CD14-positive monocyte (primary cell): ENCODE results near the gene DYRK1A. TPM values are rescaled to one million over a fixed set of nuclear protein-coding genes. Genes with fewer than 3 reads are reported as not detected.

Experiments used
- DNase-seq, 3 donors: peaks; one replicate each; pipeline ENCODE4 v3.0.0-alpha.2; 2011 to 2022
- H2AFZ ChIP-seq: 2 replicates; pipeline ENCODE4 v1.6.0; 2012; ENCODE audit warnings: mild to moderate bottlenecking, low read depth, low read length, inconsistent platforms; ENCODE audit not compliant: insufficient read depth, poor library complexity, severe bottlenecking
- H3K27ac ChIP-seq, 2 donors: 1 replicate in 1 of 2; 2 replicates in 1 of 2; pipeline ENCODE4 v1.5.1; 2012 to 2013; ENCODE audit warnings: low read length in 2 of 2, control low read depth in 1 of 2, inconsistent platforms in 1 of 2, low read depth in 1 of 2, mild to moderate bottlenecking in 1 of 2
- H3K27me3 ChIP-seq, 2 donors: one replicate each; pipeline versions ENCODE4 v1.6.0 to v1.6.1; 2011 to 2013; ENCODE audit warnings: low read length in 2 of 2; ENCODE audit not compliant: control insufficient read depth in 2 of 2, insufficient read depth in 2 of 2
- H3K36me3 ChIP-seq, 2 donors: replicated peaks in 1 of 2; 1 replicate in 1 of 2; 2 replicates in 1 of 2; pipeline versions ENCODE4 v1.5.1 to v1.6.1; 2012 to 2013; ENCODE audit warnings: low read length in 2 of 2, control low read depth in 1 of 2, inconsistent platforms in 1 of 2, mild to moderate bottlenecking in 1 of 2; ENCODE audit not compliant: insufficient read depth in 2 of 2, control insufficient read depth in 1 of 2
- H3K4me1 ChIP-seq, 2 donors: 1 replicate in 1 of 2; 2 replicates in 1 of 2; pipeline versions ENCODE4 v1.5.1 to v1.6.1; 2012 to 2013; ENCODE audit warnings: low read length in 2 of 2, control low read depth in 1 of 2, inconsistent platforms in 1 of 2, mild to moderate bottlenecking in 1 of 2, moderate library complexity in 1 of 2; ENCODE audit not compliant: insufficient read depth in 2 of 2, control insufficient read depth in 1 of 2
- H3K4me2 ChIP-seq: replicated peaks from 2 replicates; pipeline ENCODE3; 2012; ENCODE audit warnings: low read length, moderate library complexity, mild to moderate bottlenecking; ENCODE audit not compliant: poor library complexity, severe bottlenecking; ENCODE audit errors: extremely low read depth
- H3K4me3 ChIP-seq, 3 experiments: fragments of 200-600 bp in 1 of 3; sonication (generic) in 1 of 3; replicated peaks in 1 of 3; 1 replicate in 2 of 3; 2 replicates in 1 of 3; pipeline ENCODE4 v1.5.1; 2011 to 2013; ENCODE audit warnings: low read length in 3 of 3, mild to moderate bottlenecking in 3 of 3, control low read depth in 2 of 3, low read depth in 2 of 3, inconsistent platforms in 1 of 3, moderate library complexity in 1 of 3
- H3K79me2 ChIP-seq: 2 replicates; pipeline ENCODE4 v1.6.0; 2012; ENCODE audit warnings: mild to moderate bottlenecking, control low read depth, inconsistent platforms, low read length, moderate library complexity; ENCODE audit not compliant: insufficient read depth
- H3K9ac ChIP-seq: 2 replicates; pipeline ENCODE4 v1.6.0; 2017; ENCODE audit warnings: low read length, mild to moderate bottlenecking; ENCODE audit not compliant: insufficient read depth, poor library complexity, severe bottlenecking
- H3K9me3 ChIP-seq, 2 donors: replicated peaks in 1 of 2; 1 replicate in 1 of 2; 2 replicates in 1 of 2; pipeline versions ENCODE4 v1.5.1 to v1.6.1; 2012 to 2013; ENCODE audit warnings: low read length in 2 of 2, control low read depth in 1 of 2; ENCODE audit not compliant: control insufficient read depth in 1 of 2, insufficient read depth in 1 of 2
- H4K20me1 ChIP-seq: 2 replicates; pipeline ENCODE4 v1.6.0; 2012; ENCODE audit warnings: mild to moderate bottlenecking, low read length, control low read depth, moderate library complexity; ENCODE audit not compliant: insufficient read depth
- H3K27ac Mint-ChIP-seq, 7 donors: one replicate each; pipeline ENCODE4 v1.8.0; 2020; ENCODE audit warnings: mild to moderate bottlenecking in 7 of 7, mixed read lengths in 7 of 7, moderate library complexity in 6 of 7, inconsistent platforms in 2 of 7
- H3K27me3 Mint-ChIP-seq, 3 donors: one replicate each; pipeline ENCODE4 v1.8.0; 2021 to 2022; ENCODE audit warnings: low read depth in 3 of 3, mild to moderate bottlenecking in 3 of 3, mixed read lengths in 3 of 3, moderate library complexity in 3 of 3, inconsistent platforms in 1 of 3
- H3K36me3 Mint-ChIP-seq, 2 donors: one replicate each; pipeline ENCODE4 v1.8.0; 2020; ENCODE audit warnings: mixed read lengths in 2 of 2, inconsistent platforms in 1 of 2, mild to moderate bottlenecking in 1 of 2
- H3K4me1 Mint-ChIP-seq: one replicate; pipeline ENCODE4 v1.8.0; 2020; ENCODE audit warnings: mild to moderate bottlenecking, mixed read lengths
- H3K4me3 Mint-ChIP-seq, 2 donors: one replicate each; pipeline ENCODE4 v1.8.0; 2020; ENCODE audit warnings: mild to moderate bottlenecking in 2 of 2, mixed read lengths in 2 of 2, moderate library complexity in 1 of 2
- H3K9me3 Mint-ChIP-seq, 7 donors: one replicate each; pipeline ENCODE4 v1.8.0; 2020 to 2022; ENCODE audit warnings: mixed read lengths in 7 of 7, mild to moderate bottlenecking in 6 of 7, moderate library complexity in 6 of 7, inconsistent platforms in 2 of 7
- WGBS: methylation state at CpG from one replicate; pipeline ENCODE4 v1.1.5; 2013; ENCODE audit warnings: missing lambda C conversion rate; ENCODE audit not compliant: insufficient coverage; 5-methylcytosine and 5-hydroxymethylcytosine counted together
- intact Hi-C, 2 donors: fragments of 100-400 bp; cut with micrococcal nuclease; formaldehyde crosslinking; loops; one replicate each; pipeline versions ENCODE4 v1.15.0 to v1.15.1; 2023
- polyA plus RNA-seq, 3 donors: library from polyadenylated mRNA; depleted of rRNA in 1 of 3; unstranded in 2 of 3; stranded (reverse) in 1 of 3; fragments of 300-500 nt in 2 of 3; fragments of >200 nt in 1 of 3; fragmentation: Illumina TruSeq in 2 of 3; gene quantifications; 1 replicate in 2 of 3; 2 replicates in 1 of 3; pipeline ENCODE4 v1.2.3, GENCODE V29; 2012 to 2021
- TF ChIP-seq, protein P1 (sequence below): fragments of 200-600 bp; IDR thresholded peaks from one replicate; pipeline ENCODE4 v1.8.0; 2022; ENCODE audit warnings: antibody characterized with exemption, mild to moderate bottlenecking

The DYRK1A gene
- polyA plus RNA-seq, 3 donors = 1.8 to 53.5 (median 2.4) TPM

GRCh38 chr21:37346841-37347430 is 19.6 kb upstream of the DYRK1A start:
- H3K36me3 Mint-ChIP-seq = no peaks in the 10 kb centered on the region
- TF ChIP-seq, protein P1, sequence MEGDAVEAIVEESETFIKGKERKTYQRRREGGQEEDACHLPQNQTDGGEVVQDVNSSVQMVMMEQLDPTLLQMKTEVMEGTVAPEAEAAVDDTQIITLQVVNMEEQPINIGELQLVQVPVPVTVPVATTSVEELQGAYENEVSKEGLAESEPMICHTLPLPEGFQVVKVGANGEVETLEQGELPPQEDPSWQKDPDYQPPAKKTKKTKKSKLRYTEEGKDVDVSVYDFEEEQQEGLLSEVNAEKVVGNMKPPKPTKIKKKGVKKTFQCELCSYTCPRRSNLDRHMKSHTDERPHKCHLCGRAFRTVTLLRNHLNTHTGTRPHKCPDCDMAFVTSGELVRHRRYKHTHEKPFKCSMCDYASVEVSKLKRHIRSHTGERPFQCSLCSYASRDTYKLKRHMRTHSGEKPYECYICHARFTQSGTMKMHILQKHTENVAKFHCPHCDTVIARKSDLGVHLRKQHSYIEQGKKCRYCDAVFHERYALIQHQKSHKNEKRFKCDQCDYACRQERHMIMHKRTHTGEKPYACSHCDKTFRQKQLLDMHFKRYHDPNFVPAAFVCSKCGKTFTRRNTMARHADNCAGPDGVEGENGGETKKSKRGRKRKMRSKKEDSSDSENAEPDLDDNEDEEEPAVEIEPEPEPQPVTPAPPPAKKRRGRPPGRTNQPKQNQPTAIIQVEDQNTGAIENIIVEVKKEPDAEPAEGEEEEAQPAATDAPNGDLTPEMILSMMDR = no peak
- Histone ChIP-seq H3K4me2 (no peak overlapping the region), H3K79me2 (no peaks in the 10 kb centered on the region), H3K27me3 (no peaks in the 10 kb centered on the region), H4K20me1 (no peaks in the 10 kb centered on the region), H3K9ac (no peak overlapping the region), H3K27ac (no peak overlapping the region), H3K4me3 (no peak overlapping the region), H3K36me3 (no peaks in the 10 kb centered on the region), H3K4me1 (no peaks in the 10 kb centered on the region), H3K9me3 (peaks cover 34 to 36% of the 10 kb centered on the region in 2 donors), H2AFZ (no peak overlapping the region)
- H3K27ac Mint-ChIP-seq = no peak overlapping the region
- intact Hi-C loops = no loop called here
- no CpG with 5 or more reads among the region's 2 CpGs for WGBS
- no peak overlapping the region for H3K4me3 Mint-ChIP-seq
- no peak for DNase-seq
- no peaks in the 10 kb centered on the region for H3K4me1 Mint-ChIP-seq
- peaks cover 25 to 70% (median 53%) of the 10 kb centered on the region in 7 donors for H3K9me3 Mint-ChIP-seq
- peaks cover 0 to 1% (median 1%) of the 10 kb centered on the region in 3 donors for H3K27me3 Mint-ChIP-seq

DNA sequence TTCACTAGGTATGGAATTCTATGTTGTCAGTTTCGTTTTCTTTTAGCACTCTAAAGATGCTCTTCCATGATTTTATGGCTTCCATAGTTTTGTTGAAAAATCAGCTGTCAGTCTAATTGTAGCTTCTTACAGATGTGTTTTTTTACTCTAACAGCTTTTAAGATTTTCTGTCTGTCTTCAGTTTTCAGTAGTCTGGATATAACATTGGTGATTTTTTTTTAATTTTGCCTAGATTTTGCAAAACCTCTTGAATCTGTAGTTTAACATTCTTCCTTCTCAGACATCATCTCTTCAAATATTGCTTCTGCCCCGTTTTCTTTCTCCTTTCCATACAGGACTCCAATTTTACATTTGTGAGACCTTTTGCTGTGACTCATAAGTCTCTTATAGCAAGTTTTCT is 17.9 kb upstream of the DYRK1A start:
- Mint-ChIP-seq H3K27ac (no peak overlapping the region), H3K36me3 (no peaks in the 10 kb centered on the region), H3K9me3 (peaks cover 20 to 59% (median 50%) of the 10 kb centered on the region in 7 donors), H3K4me1 (no peaks in the 10 kb centered on the region), H3K27me3 (peaks cover 0 to 1% (median 1%) of the 10 kb centered on the region in 3 donors), H3K4me3 (no peak overlapping the region)
- H3K9ac ChIP-seq = no peak overlapping the region
- H3K4me3 ChIP-seq = no peak overlapping the region
- intact Hi-C loops = no loop called here
- H3K36me3 ChIP-seq = no peaks in the 10 kb centered on the region
- no peaks in the 10 kb centered on the region for H3K79me2 ChIP-seq
- H2AFZ ChIP-seq = no peak overlapping the region
- no peak overlapping the region for H3K4me2 ChIP-seq
- TF ChIP-seq, protein P1 = no peak
- no peaks in the 10 kb centered on the region for H3K4me1 ChIP-seq
- H3K9me3 ChIP-seq = peaks cover 24 to 36% of the 10 kb centered on the region in 2 donors
- no peak for DNase-seq
- H3K27me3 ChIP-seq = no peaks in the 10 kb centered on the region
- no peak overlapping the region for H3K27ac ChIP-seq
- H4K20me1 ChIP-seq = no peaks in the 10 kb centered on the region
- no CpG with 5 or more reads among the region's 2 CpGs for WGBS
